Measurements from ENCODE around the gene PHACTR2.

PHACTR2 gene

DNA sequence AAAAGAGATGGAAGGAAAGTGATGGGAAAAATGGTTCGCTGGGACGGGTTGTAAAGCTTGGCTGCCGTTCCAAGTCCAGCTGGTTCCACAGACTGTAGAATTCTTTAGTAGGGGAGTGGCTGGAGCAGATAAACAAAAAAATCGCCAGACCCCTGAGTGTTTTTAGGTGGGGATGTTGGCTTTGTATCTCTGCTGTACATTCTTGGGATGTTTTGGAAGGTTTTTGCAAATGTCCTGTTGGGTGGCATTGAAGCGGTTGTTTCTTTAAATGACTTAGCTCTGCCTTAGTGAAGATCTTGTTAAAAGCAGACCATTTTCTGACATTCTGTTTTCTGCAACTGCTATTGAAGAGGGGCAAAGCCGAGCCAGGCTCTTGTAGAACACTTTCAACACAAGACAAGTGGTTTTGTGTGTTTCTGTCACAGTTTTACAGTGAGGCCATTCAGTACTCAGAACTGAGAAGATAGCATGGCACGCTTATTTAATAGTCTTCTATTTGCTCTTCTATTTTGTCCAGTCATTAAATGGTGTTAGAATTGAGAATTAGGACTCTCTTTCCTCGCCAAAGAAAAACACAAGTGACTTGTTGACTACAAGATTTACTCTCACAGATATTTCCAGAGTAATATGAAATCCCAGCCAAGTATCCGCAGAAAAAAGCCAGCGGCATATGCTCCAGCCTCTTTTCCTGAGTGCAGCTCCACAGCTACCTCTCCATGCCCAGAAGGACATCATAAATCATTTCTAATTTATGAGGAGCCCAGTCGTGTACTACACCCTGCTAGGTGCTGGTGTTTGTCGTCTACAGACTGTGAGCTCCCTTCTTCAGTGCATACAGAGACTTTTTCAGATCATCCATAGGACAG is 65.8 kb downstream of the PHACTR2 start:
- no peak for DNase-seq

- DNase-seq, result no peak
Measured at GRCh38 chr6:143744551-143745165, 66.9 kb downstream of the PHACTR2 start.

GRCh38 chr6:143745166-143746133 is 67.7 kb downstream of the PHACTR2 start:
- no peak for DNase-seq

DNA sequence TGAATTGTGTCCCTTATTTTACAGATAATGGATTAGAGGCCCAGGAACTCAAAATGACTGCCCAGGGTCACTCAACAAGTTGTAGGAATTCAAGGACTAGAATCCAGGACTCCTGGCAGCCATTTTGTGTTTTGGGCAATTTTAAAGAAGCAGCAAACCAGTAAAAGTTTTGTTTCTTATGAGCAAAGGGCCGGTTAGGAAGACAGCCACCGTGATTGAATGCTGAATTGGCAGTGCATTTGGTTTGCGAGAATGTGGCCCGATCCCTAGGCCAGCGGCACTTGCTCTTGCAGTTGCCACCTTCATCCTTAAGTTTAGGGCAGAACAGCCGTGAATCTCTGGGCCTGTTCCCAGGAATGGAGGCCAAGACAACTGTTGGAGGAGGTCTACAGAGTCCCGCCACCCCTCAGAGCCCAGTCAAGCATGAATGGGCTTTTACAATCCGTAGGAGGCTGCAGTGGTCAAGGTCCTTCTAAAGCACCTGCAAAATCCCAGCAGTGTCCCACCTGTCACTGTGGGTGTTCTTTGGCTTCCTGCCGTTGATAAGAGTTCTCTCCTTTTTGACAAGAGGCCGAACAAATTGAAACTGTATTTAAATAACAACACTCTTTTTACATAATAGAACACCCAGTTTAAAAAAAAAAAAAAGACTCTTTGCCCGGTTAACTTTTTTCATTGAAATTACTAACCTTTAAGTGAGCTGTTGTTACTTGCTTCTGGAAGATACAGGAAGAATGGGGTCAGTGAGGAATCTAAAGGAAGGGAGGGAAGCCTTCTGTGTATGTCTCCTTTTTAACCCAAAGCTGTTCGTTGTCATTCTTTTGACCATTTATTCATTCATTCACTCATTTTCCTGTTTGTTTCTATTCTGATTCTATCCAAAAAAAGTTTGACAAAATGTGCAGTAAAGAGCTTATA is 68.7 kb downstream of the PHACTR2 start:
- DNase-seq, result no peak

DNA sequence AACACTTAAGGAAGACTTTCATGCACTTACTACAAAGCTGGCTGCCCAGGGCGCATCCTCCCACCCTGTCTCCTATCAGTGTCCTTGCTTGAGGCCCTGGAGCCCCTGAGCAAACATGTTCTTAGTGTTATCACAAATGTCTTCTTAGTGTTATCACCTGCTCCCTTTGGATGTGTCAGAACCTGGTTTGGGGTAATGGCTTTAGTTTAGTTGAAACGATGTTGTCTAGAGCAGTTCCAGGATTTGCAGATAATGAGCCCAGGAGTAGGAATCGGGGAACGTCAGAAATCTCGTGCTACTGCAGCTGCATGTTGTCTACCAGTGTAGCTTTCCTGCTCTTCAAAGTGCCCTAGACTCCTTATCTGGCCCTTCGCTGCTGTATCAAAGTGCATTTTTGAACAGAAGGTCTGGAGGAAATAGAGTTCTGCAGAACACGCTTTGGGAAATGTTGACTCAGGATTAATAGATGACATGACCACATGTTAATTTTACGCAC is 69.6 kb downstream of the PHACTR2 start:
- no peak for DNase-seq

- DNase-seq, result no peak
Measured at GRCh38 chr6:143749891-143750290, 72.1 kb downstream of the PHACTR2 start.

- no peak for DNase-seq
Measured at GRCh38 chr6:143750877-143751276, 73.1 kb downstream of the PHACTR2 start.

DNA sequence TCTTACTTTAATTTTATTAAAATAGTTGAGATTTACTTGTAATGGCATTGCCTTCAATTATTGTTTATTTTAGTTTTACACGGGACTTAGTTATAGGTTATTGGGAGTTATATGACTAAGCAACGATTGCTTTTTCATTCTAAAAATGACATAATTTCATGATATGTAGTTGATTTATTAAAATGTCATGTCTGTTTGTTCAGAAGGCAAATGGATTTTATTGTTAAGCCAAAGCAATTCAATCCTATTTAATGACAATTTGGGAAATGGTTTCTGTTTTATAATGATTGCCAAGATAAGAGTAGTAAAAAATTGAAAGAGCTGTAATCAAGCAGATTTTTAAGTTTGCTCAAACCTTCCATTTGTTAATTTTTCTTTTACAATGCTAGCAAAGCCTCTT is 74.7 kb downstream of the PHACTR2 start:
- DNase-seq, result no peak

- DNase-seq, result no peak
Measured at GRCh38 chr6:143753678-143754077, 75.9 kb downstream of the PHACTR2 start.

DNA sequence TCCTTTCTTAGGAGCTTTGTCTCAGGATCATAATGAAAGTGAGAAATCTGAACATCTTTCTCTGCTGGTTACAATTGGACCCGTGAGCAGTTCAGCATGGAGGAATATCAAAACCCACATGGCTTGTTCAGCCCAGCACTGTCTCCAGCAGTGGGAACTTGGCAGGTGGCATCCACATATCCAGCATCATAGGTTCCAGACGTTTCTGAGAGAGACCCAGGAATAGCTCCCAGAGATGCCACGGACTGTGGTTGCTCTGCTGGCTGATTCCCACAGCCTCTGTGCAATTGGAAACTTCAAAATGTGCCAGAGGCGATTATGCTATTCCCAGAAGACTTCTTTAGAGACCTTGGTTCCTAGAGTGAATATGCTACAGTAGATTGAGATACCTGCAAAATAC is 76.4 kb downstream of the PHACTR2 start:
- no peak for DNase-seq

DNA sequence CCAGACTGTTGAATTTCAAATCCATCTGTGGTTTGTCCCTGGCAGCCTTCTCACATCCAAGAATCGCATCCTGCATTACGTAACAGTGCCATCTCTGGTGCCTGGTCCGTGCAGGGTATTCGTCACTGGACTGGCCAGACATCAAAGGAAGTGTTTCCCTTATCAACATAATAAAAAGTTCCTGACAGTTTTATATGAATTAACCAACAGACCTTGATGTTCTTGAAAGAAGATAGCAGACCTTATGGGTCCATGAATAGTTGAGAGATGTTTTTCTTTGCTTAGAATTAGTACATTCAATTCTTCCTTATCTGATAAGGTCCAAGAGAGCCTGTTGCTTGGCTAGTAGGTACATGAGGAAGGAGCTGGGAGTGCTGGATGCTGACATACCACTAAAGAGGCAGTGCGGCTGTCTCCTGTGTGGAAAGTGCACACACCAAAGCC is 77.6 kb downstream of the PHACTR2 start:
- no peak for DNase-seq

DNA sequence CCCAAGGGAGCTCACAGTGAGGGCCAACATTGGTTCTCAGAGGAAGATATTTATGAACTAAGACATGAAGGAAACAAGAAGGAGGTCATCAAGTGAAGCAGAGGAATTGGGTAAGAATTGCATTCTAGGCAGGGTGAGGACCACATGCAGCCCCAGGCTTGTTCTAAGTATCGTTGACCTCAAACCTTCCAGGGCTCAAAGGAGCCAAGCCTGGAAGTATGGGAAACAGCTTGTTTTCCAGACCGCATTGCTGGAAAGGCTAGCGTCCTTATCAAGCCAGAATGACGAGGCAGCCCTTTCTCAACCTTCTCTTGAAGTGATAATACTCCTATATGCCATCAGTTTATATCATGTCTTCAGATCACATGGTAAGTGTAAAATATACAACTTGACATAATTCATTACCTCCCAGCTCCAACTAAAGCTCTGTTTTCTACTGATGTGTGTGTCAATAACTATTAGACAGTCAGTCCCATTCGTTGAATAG is 79.6 kb downstream of the PHACTR2 start:
- no peak for DNase-seq

DNA sequence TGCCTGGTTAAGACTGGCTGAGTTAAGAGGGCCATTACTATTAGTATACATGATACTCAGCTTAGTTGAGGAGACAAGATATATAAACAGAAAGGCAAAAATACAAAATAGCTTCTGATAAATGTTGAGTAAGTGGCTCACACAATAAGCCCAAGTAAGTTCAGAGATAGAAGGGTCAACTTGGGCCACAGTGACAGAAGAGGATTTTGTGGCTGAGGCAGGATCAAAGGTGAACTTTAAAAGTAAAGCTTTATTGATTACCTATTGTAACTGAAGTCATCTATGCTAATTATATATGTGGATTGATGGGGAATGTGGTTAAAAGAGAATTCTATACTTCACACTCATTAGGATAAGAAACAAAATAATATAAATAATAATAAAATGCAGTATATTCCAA is 80.8 kb downstream of the PHACTR2 start:
- no peak for DNase-seq

DNA sequence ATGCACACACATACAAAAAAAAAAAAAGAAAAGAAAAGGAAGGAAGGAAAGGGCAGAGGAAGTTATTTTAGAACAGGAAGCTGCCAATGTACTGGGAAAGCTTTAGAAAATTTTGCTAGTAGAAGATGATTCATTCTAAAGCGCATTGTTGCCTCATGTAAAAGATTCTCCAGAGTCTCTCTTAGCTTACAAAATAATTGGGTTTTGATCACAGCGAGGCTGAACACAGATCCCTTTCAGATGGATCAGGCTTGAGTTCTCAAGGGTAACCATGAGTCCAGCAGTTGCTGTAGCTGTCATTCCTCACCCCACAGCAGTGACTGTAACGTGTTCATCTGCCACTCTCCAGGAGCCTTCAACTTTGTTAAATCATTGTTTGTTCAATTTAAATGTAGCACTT is 81.9 kb downstream of the PHACTR2 start:
- DNase-seq, result no peak

DNA sequence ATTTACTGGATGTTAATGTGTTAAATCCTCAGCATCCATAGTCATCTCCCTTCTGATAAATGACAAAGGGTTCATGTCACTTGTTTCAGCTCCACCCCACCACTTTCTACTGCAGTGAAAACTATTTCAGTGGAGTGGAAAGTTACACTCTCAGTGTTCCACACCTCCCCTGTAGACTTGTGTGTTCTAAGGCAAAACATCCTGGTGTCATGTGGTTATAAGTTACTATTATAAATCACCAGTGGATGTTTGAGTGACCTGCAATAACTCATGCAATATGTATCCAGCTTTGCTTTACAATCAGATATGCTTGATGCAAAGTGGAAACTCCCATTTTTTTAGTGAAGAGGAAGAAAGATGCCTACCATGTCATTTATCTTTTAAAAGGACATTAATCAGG is 83.3 kb downstream of the PHACTR2 start:
- DNase-seq, result no peak

GRCh38 chr6:143762126-143762525 is 84.4 kb downstream of the PHACTR2 start:
- DNase-seq, result no peak

GRCh38 chr6:143765422-143766184 is 87.8 kb downstream of the PHACTR2 start:
- DNase-seq, result no peak

- no peak for DNase-seq
Measured at GRCh38 chr6:143766185-143766553, 88.4 kb downstream of the PHACTR2 start.

- no peak for DNase-seq
Measured at GRCh38 chr6:143767433-143767832, 89.7 kb downstream of the PHACTR2 start.

DNA sequence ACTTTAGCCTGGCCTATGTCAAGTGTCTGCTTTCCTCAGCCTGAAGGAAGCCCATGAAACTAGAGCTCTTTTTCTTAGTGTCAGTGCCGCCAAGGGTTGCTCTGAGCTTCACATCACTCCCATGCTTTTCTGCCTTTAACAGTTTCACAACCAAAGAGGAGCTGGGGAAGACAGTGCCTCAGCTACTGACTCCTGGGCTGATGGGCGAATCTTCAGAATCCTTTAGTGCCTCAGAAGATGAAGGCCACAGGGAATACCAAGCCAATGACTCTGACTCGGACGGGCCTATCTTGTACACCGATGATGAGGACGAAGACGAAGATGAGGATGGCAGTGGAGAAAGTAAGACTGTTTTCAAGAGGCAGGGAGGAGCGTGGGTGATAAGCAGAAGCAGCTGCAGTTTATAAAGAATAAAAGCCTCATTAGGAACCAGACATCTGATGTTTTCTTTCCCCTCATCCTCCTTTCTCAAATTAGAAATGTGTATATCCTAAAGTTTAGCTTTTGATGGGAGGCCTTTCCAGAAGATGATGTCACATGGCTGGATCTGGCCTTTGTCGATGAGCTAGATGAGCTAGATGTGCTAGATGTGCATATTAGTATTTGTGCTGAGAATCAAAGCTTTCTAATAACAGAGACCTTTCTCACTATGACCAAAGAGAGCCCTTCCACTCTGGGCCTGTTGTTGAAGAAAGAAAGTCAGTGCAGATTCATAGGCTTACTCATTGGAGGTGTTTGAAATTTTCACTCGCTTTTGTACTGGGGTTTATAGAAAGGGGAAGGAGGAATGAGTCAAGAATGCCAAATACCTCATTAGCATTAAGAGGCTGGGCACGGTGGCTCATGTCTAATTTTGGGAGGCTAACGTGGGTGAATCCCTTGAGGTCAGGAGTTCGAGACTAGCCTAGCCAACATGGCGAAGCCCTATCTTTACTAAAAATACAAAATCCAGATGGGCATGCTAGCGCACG is 94.6 kb downstream of the PHACTR2 start:
- no peak for DNase-seq

All from CD4-positive, alpha-beta T cell treated with Interleukin-4 for 4 hours (primary cell).